SH-SY5Y (cell line): ENCODE results near the gene BRSK2.

ENCODE experiments used
- GATA2 ChIP-seq: IDR thresholded peaks from 2 replicates; pipeline ENCODE4 v1.6.1; 2011; ENCODE audit warnings: mild to moderate bottlenecking, low read depth, low read length
- GATA3 ChIP-seq: IDR thresholded peaks from 2 replicates; pipeline ENCODE4 v1.6.1; 2011; ENCODE audit warnings: low read depth, mild to moderate bottlenecking, low read length, moderate library complexity

BRSK2 gene

DNA sequence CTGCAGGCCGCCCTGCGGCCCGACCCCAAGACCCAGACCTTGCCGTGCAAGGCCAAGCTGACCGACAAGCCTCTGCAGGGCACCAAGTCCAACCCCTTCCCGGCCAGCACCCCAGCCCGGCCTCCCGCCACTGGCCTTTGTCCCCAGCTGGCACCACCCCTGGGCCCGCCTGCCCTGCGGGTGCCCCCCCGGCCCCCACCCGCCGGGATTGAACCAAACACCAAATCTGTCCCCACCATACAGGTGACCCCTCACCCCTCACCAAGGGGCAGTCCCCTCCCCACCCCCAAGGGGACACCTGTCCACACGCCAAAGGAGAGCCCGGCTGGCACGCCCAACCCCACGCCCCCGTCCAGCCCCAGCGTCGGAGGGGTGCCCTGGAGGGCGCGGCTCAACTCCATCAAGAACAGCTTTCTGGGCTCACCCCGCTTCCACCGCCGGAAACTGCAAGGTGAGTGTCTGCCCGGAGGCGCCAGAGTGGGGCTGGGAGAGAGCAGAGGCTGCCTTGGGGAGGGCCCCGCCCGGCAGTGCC is 60.7 kb downstream of the BRSK2 start:
- TF ChIP-seq GATA3 (no peak), GATA2 (no peak)

- TF ChIP-seq GATA3 (no peak), GATA2 (no peak)
These were observed 61.4 kb downstream of the BRSK2 start for GRCh38 chr11:1450949-1451710.

- TF ChIP-seq GATA3 = no peak
These were observed 62.2 kb downstream of the BRSK2 start for GRCh38 chr11:1451781-1452470.

DNA sequence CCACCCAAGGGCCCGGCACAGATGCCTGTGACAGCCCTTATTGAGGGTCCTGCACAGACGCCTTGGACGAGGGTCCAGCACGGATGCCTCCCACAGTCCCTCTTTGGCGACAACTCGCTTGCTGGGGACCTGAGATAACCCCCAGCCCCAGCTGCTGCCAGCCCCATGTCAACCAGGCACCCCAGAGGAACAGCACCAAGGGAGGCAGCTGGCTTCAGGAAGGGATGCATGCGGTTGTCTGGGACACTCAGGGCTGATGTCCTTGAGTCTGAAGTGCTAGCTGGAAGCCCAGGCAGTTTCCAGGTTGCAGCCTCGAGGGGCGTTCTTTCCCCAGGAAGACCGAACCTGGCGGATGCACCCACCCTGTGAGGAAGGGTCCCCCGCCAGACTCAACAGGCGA is 63.0 kb downstream of the BRSK2 start:
- TF ChIP-seq GATA3 (no peak), GATA2 (no peak)

DNA sequence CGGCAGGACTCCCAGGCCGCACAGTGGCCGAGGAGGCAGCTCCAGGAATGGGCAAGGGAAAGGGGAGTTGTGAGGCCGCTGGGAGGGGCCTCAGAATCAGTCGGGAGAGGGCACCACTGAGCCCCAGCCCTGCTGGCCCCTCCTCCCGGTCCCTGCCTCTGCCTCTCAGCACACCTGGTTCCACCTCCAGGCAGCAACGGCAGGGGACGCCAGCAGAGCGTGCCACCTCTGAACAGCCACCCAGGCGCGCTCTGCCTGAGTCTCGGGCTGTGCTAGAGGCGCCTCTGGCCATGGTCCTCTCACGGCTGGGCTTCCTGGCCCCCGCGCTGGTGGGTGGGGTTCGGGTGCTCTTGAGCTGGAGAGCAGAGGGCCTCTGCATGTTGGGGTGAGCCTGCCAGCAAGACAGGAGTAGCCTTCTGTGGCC is 63.9 kb downstream of the BRSK2 start:
- TF ChIP-seq GATA2 = no peak
- no peak for TF ChIP-seq GATA3

GRCh38 chr11:1454576-1454975 is 64.8 kb downstream of the BRSK2 start:
- TF ChIP-seq GATA2 (no peak), GATA3 (no peak)

GRCh38 chr11:1455032-1455762 is 65.5 kb downstream of the BRSK2 start:
- TF ChIP-seq GATA3 (no peak), GATA2 (no peak)

GRCh38 chr11:1455763-1456060 is 66.0 kb downstream of the BRSK2 start:
- TF ChIP-seq GATA3 (no peak), GATA2 (no peak)

GRCh38 chr11:1456176-1456575 is 66.4 kb downstream of the BRSK2 start:
- TF ChIP-seq GATA2 = no peak
- TF ChIP-seq GATA3 = no peak

GRCh38 chr11:1456596-1457325 is 67.0 kb downstream of the BRSK2 start:
- TF ChIP-seq GATA3 (no peak), GATA2 (no peak)

DNA sequence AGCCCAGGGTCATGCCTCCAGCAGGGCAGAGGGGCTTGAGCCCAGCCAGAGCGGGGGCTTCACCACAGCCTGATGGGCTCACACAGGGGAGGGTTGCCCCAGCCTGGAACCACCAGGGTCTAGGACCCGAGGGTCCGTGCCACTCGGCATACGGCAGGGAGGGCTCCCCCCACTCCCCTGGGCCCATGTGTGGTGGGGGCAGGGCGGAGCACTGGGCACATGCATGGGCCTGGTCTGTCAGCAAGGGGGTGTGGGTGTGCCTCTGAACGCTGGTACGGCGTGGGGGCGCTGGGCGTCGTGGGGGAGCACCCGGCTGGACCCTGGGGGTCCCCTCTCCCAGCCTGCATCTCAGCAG is 67.6 kb downstream of the BRSK2 start:
- TF ChIP-seq GATA2 = no peak
- TF ChIP-seq GATA3 = no peak

GRCh38 chr11:1457856-1458255 is 68.1 kb downstream of the BRSK2 start:
- TF ChIP-seq GATA3 (no peak), GATA2 (no peak)

GRCh38 chr11:1458340-1459218 is 68.8 kb downstream of the BRSK2 start:
- no peak for TF ChIP-seq GATA2
- TF ChIP-seq GATA3 = no peak
